ENCODE results near the gene IRF3. TPM values are rescaled to one million over a fixed set of nuclear protein-coding genes. Genes with fewer than 3 reads are reported as not detected.

IRF3 gene
- total RNA-seq, 1 donor from 2014 or later: 76.1 TPM

GRCh38 chr19:49687150-49687549 is 21.5 kb upstream of the IRF3 start:
- H3K27ac Mint-ChIP-seq (ENCODE audit: unreplicated experiment): peak overlapping the region; percentile 96
- DNase-seq (ENCODE audit: low spot score): no peak
- H3K27me3 Mint-ChIP-seq (ENCODE audit: unreplicated experiment): peaks cover 30% of the 10 kb centered on the region
- H3K9me3 Mint-ChIP-seq (ENCODE audit: unreplicated experiment): no peaks in the 10 kb centered on the region
- peaks cover 46% of the 10 kb centered on the region for H3K4me1 Mint-ChIP-seq (ENCODE audit: unreplicated experiment)
- H3K4me3 Mint-ChIP-seq (ENCODE audit: unreplicated experiment): peak overlapping the region; percentile 21
- TF ChIP-seq CTCF (IDR thresholded peaks at IDR 0.05; ENCODE audit: unreplicated experiment): no peak
- peaks cover 31% of the 10 kb centered on the region for H3K36me3 Mint-ChIP-seq (ENCODE audit: low read depth, unreplicated experiment)

DNA sequence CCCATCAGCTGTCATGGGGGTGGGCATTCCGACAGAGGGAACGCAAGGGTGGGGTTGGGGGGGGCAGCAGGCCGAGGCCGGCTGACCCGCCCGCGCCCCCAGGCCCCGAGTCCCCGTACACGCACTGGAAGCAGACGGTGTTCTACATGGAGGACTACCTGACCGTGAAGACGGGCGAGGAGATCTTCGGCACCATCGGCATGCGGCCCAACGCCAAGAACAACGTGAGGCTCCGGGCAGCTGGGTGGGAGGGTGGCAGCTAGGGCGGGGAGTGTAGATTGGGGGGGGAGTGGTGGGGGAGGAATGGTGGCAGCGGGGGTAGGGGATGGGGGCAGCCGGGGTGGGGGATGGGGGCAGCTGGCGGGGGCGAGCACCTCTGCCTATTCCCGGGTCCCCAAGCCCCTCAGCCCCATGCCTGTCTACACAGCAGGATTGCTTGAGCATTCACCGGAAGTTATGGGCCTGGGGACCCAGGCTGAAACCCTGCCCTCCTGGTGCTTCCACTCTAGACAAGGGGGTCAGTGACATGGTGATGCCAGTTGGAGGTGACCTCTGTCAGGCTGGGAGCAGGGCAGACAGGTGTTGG is 20.9 kb upstream of the IRF3 start:
- no peaks in the 10 kb centered on the region for H3K9me3 Mint-ChIP-seq (ENCODE audit: unreplicated experiment)
- H3K4me1 Mint-ChIP-seq (ENCODE audit: unreplicated experiment): peaks cover 46% of the 10 kb centered on the region
- peak overlapping the region; percentile 82 for H3K27ac Mint-ChIP-seq (ENCODE audit: unreplicated experiment)
- no peak for DNase-seq (ENCODE audit: low spot score)
- H3K36me3 Mint-ChIP-seq (ENCODE audit: low read depth, unreplicated experiment): peaks cover 31% of the 10 kb centered on the region
- no peak for TF ChIP-seq CTCF (IDR thresholded peaks at IDR 0.05; ENCODE audit: unreplicated experiment)
- H3K4me3 Mint-ChIP-seq (ENCODE audit: unreplicated experiment): peak overlapping the region; percentile 21
- H3K27me3 Mint-ChIP-seq (ENCODE audit: unreplicated experiment): peaks cover 30% of the 10 kb centered on the region

- Mint-ChIP-seq H3K9me3 (ENCODE audit: unreplicated experiment) (no peaks in the 10 kb centered on the region), H3K27me3 (ENCODE audit: unreplicated experiment) (peaks cover 28% of the 10 kb centered on the region), H3K36me3 (ENCODE audit: low read depth, unreplicated experiment) (peaks cover 34% of the 10 kb centered on the region), H3K27ac (ENCODE audit: unreplicated experiment) (peak overlapping the region; percentile 53), H3K4me3 (ENCODE audit: unreplicated experiment) (no peak overlapping the region), H3K4me1 (ENCODE audit: unreplicated experiment) (peaks cover 44% of the 10 kb centered on the region)
- DNase-seq (ENCODE audit: low spot score): no peak
- no peak for TF ChIP-seq CTCF (IDR thresholded peaks at IDR 0.05; ENCODE audit: unreplicated experiment)
These were observed 20.2 kb upstream of the IRF3 start for GRCh38 chr19:49685845-49686332.

- Mint-ChIP-seq H3K4me1 (ENCODE audit: unreplicated experiment) (peaks cover 41% of the 10 kb centered on the region), H3K27ac (ENCODE audit: unreplicated experiment) (peak overlapping the region; percentile 53), H3K4me3 (ENCODE audit: unreplicated experiment) (peak overlapping the region; percentile 65), H3K36me3 (ENCODE audit: low read depth, unreplicated experiment) (peaks cover 28% of the 10 kb centered on the region), H3K27me3 (ENCODE audit: unreplicated experiment) (peaks cover 21% of the 10 kb centered on the region), H3K9me3 (ENCODE audit: unreplicated experiment) (no peaks in the 10 kb centered on the region)
- TF ChIP-seq CTCF (IDR thresholded peaks at IDR 0.05; ENCODE audit: unreplicated experiment): no peak
- no peak for DNase-seq (ENCODE audit: low spot score)
These were observed 19.4 kb upstream of the IRF3 start for GRCh38 chr19:49684983-49685553.

- Mint-ChIP-seq H3K27ac (ENCODE audit: unreplicated experiment) (peak overlapping the region; percentile 84), H3K27me3 (ENCODE audit: unreplicated experiment) (peaks cover 18% of the 10 kb centered on the region), H3K4me1 (ENCODE audit: unreplicated experiment) (peaks cover 42% of the 10 kb centered on the region), H3K4me3 (ENCODE audit: unreplicated experiment) (no peak overlapping the region), H3K36me3 (ENCODE audit: low read depth, unreplicated experiment) (peaks cover 32% of the 10 kb centered on the region), H3K9me3 (ENCODE audit: unreplicated experiment) (no peaks in the 10 kb centered on the region)
- TF ChIP-seq CTCF (IDR thresholded peaks at IDR 0.05; ENCODE audit: unreplicated experiment): peak; percentile 31
- no peak for DNase-seq (ENCODE audit: low spot score)
These were observed 18.8 kb upstream of the IRF3 start for GRCh38 chr19:49684251-49684982.

Data from endothelial cell (in vitro differentiated cells).